Adrenal gland (tissue), 12 donors: ENCODE measurements around the gene NDUFV2. TPM values are rescaled to one million over a fixed set of nuclear protein-coding genes. Genes with fewer than 3 reads are reported as not detected.
"Not testable (repeated sequence)": the region's sequence is repeated elsewhere in the genome, so short reads cannot be mapped to it uniquely, and the experiment has no call there.

Source experiments
- DNase-seq, 7 donors: peaks; one replicate each; pipeline ENCODE4 v3.0.0-alpha.2; 2019 to 2020
- H3K27ac ChIP-seq, 5 donors: fragments of 200-600 bp; sonication (generic) in 4 of 5; 1 replicate in 3 of 5; 2 replicates in 2 of 5; pipeline versions ENCODE4 v1.5.1 to v1.8.0; 2016 to 2020; ENCODE audit warnings: mild to moderate bottlenecking in 1 of 5
- H3K27me3 ChIP-seq: fragments of 200-600 bp; 2 replicates; pipeline ENCODE4 v1.8.0; 2021
- H3K36me3 ChIP-seq, 2 donors: fragments of 200-600 bp; replicated peaks in 1 of 2; 1 replicate in 1 of 2; 2 replicates in 1 of 2; pipeline versions ENCODE4 v1.5.1 to v1.8.0; 2018 to 2022
- H3K4me1 ChIP-seq, 2 donors: fragments of 200-600 bp; replicated peaks in 1 of 2; 1 replicate in 1 of 2; 2 replicates in 1 of 2; pipeline versions ENCODE4 v1.5.1 to v1.8.0; 2018 to 2021
- H3K4me3 ChIP-seq, 4 donors: fragments of 200-600 bp; sonication (generic) in 3 of 4; one replicate each; pipeline ENCODE4 v1.5.1; 2016 to 2018
- H3K9me3 ChIP-seq, 3 donors: fragments of 200-600 bp; sonication (generic) in 1 of 3; replicated peaks in 1 of 3; 1 replicate in 2 of 3; 2 replicates in 1 of 3; pipeline versions ENCODE4 v1.5.1 to v1.8.0; 2016 to 2021
- CTCF ChIP-seq, 6 experiments: fragments of 450-650 bp in 4 of 6; fragments of 200-600 bp in 2 of 6; sonication (generic) in 1 of 6; IDR thresholded peaks; 1 replicate in 5 of 6; 2 replicates in 1 of 6; pipeline versions ENCODE4 v1.5.1 to v1.8.0; 2016 to 2021; ENCODE audit warnings: antibody characterized with exemption in 6 of 6, mild to moderate bottlenecking in 2 of 6, moderate library complexity in 1 of 6
- POLR2A ChIP-seq, 2 donors: fragments of 450-650 bp; IDR thresholded peaks; one replicate each; pipeline ENCODE4 v1.6.1; 2017; ENCODE audit warnings: antibody characterized with exemption in 2 of 2, mild to moderate bottlenecking in 2 of 2, moderate library complexity in 1 of 2
- WGBS, 4 donors: extraction: QIAGEN DNeasy Blood & Tissue Kit in 2 of 4; methylation state at CpG; one replicate each; pipeline versions ENCODE4 v1.1.5 to v1.1.7; 2013 to 2017; 5-methylcytosine and 5-hydroxymethylcytosine counted together
- intact Hi-C, 2 donors: fragments of 100-400 bp; cut with DNase I; formaldehyde crosslinking; loops; one replicate each; pipeline versions ENCODE4 v1.14.1 to v1.15.0; 2022 to 2023
- polyA plus RNA-seq, 3 donors: library from polyadenylated mRNA; stranded (reverse); fragments of 200-250 nt in 2 of 3; fragments of 350-450 nt in 1 of 3; fragmentation: Illumina TruSeq in 1 of 3; extraction: RNeasy Lipid Tissue Mini Kit (QIAGEN cat#74804) in 1 of 3; gene quantifications; one replicate each; pipeline ENCODE4 v1.2.3, GENCODE V29; 2013 to 2014
- total RNA-seq, 9 donors: library from RNA; depleted of rRNA in 4 of 9; stranded (reverse); fragments of >200 nt in 4 of 9; fragments of 120-200 nt in 1 of 9; fragmentation: NEBNext Ultra II Directional in 1 of 9; extraction: Animal tissue kit (Norgen Biotek cat#: 25700) in 1 of 9; gene quantifications; one replicate each; pipeline versions ENCODE4 v1.1.0 to v1.2.4, GENCODE V29; 2013 to 2023
- donor health status: healthy with polysubstance abuse.
- donor health status: Bipolar disorder and iron deficiency.
- donor health status: DM: yes; HTN: yes; CAD: no.
- donor health status: DM: no; HTN: no; CAD: no.
- donor health status: DM: no; HTN: no; CAD: no.
- donor health status: DM: yes; HTN: yes; CAD: no.

NDUFV2 gene
- total and polyA plus RNA-seq, 12 donors = 130 to 569 (median 219) TPM

- H3K4me3 ChIP-seq = no peak overlapping the region
- DNase-seq = no peak
- no peaks in the 10 kb centered on the region for H3K27me3 ChIP-seq
- WGBS, 4 donors = 90 to 100% (median 98%) methylated on average over 2 of the region's 2 CpGs
- no peaks in the 10 kb centered on the region for H3K4me1 ChIP-seq
- intact Hi-C loops = no loop called here
- no peak for TF ChIP-seq POLR2A (IDR thresholded peaks at IDR 0.05)
- no peak for TF ChIP-seq CTCF (IDR thresholded peaks at IDR 0.05)
- H3K27ac ChIP-seq = no peak overlapping the region
- H3K36me3 ChIP-seq = no peaks in the 10 kb centered on the region
- H3K9me3 ChIP-seq = no peaks in the 10 kb centered on the region
Measured at GRCh38 chr18:9087144-9087543, 15.4 kb upstream of the NDUFV2 start.

- WGBS, 4 donors = 90 to 94% (median 91%) methylated on average over 5 of the region's 5 CpGs
- TF ChIP-seq POLR2A (IDR thresholded peaks at IDR 0.05) (no peak), CTCF (IDR thresholded peaks at IDR 0.05) (no peak)
- intact Hi-C loops = no loop called here
- Histone ChIP-seq H3K4me3 (no peak overlapping the region), H3K9me3 (no peaks in the 10 kb centered on the region), H3K27me3 (no peaks in the 10 kb centered on the region), H3K36me3 (no peaks in the 10 kb centered on the region), H3K27ac (no peak overlapping the region), H3K4me1 (peaks cover 0 to 4% of the 10 kb centered on the region in 2 donors)
- DNase-seq = no peak
Measured at GRCh38 chr18:9088252-9088651, 14.2 kb upstream of the NDUFV2 start.

GRCh38 chr18:9088727-9089126, 13.8 kb upstream of the NDUFV2 start:
- WGBS, 4 donors = 94 to 100% (median 96%) methylated on average over 2 of the region's 2 CpGs
- H3K27me3 ChIP-seq, H3K4me3 ChIP-seq, H3K27ac ChIP-seq, DNase-seq, H3K36me3 ChIP-seq, H3K9me3 ChIP-seq, intact Hi-C loops, H3K4me1 ChIP-seq: not testable (repeated sequence)

GRCh38 chr18:9090578-9090977, 11.9 kb upstream of the NDUFV2 start:
- WGBS, 4 donors = 77 to 93% (median 85%) methylated on average over 5 of the region's 5 CpGs
- Histone ChIP-seq H3K36me3 (no peaks in the 10 kb centered on the region), H3K4me1 (peaks cover 0 to 8% of the 10 kb centered on the region in 2 donors), H3K27me3 (no peaks in the 10 kb centered on the region), H3K9me3 (no peaks in the 10 kb centered on the region), H3K27ac (peak overlapping the region in 1 of 5 donors; percentile 18), H3K4me3 (no peak overlapping the region)
- intact Hi-C loops = no loop called here
- TF ChIP-seq CTCF (IDR thresholded peaks at IDR 0.05) (no peak), POLR2A (IDR thresholded peaks at IDR 0.05) (no peak)
- no peak for DNase-seq

GRCh38 chr18:9091066-9091476, 11.4 kb upstream of the NDUFV2 start:
- TF ChIP-seq POLR2A (IDR thresholded peaks at IDR 0.05) = no peak
- no peak for TF ChIP-seq CTCF (IDR thresholded peaks at IDR 0.05)

More at GRCh38 chr18:9091066-9091476, 11.4 kb upstream of the NDUFV2 start:
- H3K9me3 ChIP-seq = no peaks in the 10 kb centered on the region
- H3K36me3 ChIP-seq = no peaks in the 10 kb centered on the region
- intact Hi-C loops = no loop called here
- H3K4me3 ChIP-seq = no peak overlapping the region
- no peak for DNase-seq
- WGBS, 4 donors = 74 to 85% (median 79%) methylated on average over 4 of the region's 4 CpGs
- H3K27me3 ChIP-seq = no peaks in the 10 kb centered on the region
- H3K4me1 ChIP-seq = peaks cover 0 to 8% of the 10 kb centered on the region in 2 donors
- no peak overlapping the region for H3K27ac ChIP-seq
